GM10266 (cell line): ENCODE data around the gene TEX14.

ENCODE experiments used
- DNase-seq: peaks from one replicate; pipeline ENCODE4 v3.0.0; 2012; ENCODE audit errors: extremely low spot score
- CTCF ChIP-seq: IDR thresholded peaks from 2 replicates; pipeline ENCODE4 v1.5.1; 2012; ENCODE audit warnings: mild to moderate bottlenecking, low read depth; ENCODE audit not compliant: control insufficient read depth, insufficient read depth; ENCODE audit errors: missing control alignments

TEX14 gene

GRCh38 chr17:58641887-58642311 lies 49.9 kb downstream of the TEX14 start:
- DNase-seq: no peak
- TF ChIP-seq CTCF: no peak

- DNase-seq: no peak
- no peak for TF ChIP-seq CTCF
Observed at GRCh38 chr17:58640202-58640601, 51.6 kb downstream of the TEX14 start.

- DNase-seq: no peak
- no peak for TF ChIP-seq CTCF
Observed at GRCh38 chr17:58639681-58640080, 52.2 kb downstream of the TEX14 start.

GRCh38 chr17:58637011-58637570 lies 54.8 kb downstream of the TEX14 start:
- TF ChIP-seq CTCF: no peak
- no peak for DNase-seq

GRCh38 chr17:58632324-58633314 lies 59.2 kb downstream of the TEX14 start:
- DNase-seq: no peak
- no peak for TF ChIP-seq CTCF

- DNase-seq: peak; percentile 84
- peak; percentile 11 for TF ChIP-seq CTCF
Observed at GRCh38 chr17:58631523-58632323, 60.1 kb downstream of the TEX14 start.
